Measurements from ENCODE around the gene DUSP28. TPM values are rescaled to one million over a fixed set of nuclear protein-coding genes. Genes with fewer than 3 reads are reported as not detected.

Gene DUSP28
- total and polyA plus RNA-seq, 2 of the 13 experiments (the other 11 are each of a cell fraction or from before 2014, with no cell fraction given): 5.2 to 8.6 TPM

- TF ChIP-seq SIN3A (IDR thresholded peaks at IDR 0.05; ENCODE audit: borderline replicate concordance, low read depth, low read length) (peak; percentile 67; the same call in 1 of the 2 replicates), SRF (IDR thresholded peaks at IDR 0.05; ENCODE audit: low read depth, low read length) (peak; percentile 64; the same call in 1 of the 2 replicates), RBFOX2 (IDR thresholded peaks at IDR 0.05; ENCODE audit: low read depth, low read length) (peak; percentile 98), ZNF496 (CRISPR knock-in tag; IDR thresholded peaks at IDR 0.05; ENCODE audit: insufficient replicate concordance) (no peak), AGO2 (optimal IDR thresholded peaks at IDR 0.05; ENCODE audit: low read depth, low read length) (peak; percentile 91), ZNF570 (CRISPR knock-in tag; IDR thresholded peaks at IDR 0.05; ENCODE audit: borderline replicate concordance) (no peak), ZNF709 (CRISPR knock-in tag; IDR thresholded peaks at IDR 0.05) (peak; percentile 92), SP1 (IDR thresholded peaks at IDR 0.05) (no peak), SP1 (CRISPR knock-in tag; IDR thresholded peaks at IDR 0.05) (peak; percentile 77), ZNF513 (CRISPR knock-in tag; conservative IDR thresholded peaks at IDR 0.05) (peak; percentile 99), FOXA3 (CRISPR knock-in tag; IDR thresholded peaks at IDR 0.05) (no peak; the same call in 1 of the 2 replicates), NONO (IDR thresholded peaks at IDR 0.05) (no peak), NONO (CRISPR knock-in tag; conservative IDR thresholded peaks at IDR 0.05) (peak; percentile 98), ZSCAN31 (CRISPR knock-in tag; IDR thresholded peaks at IDR 0.05; ENCODE audit: low read depth) (0 out of 2 replicates have a peak, but pooled peaks have one; percentile 73), ZNF839 (CRISPR knock-in tag; IDR thresholded peaks at IDR 0.05; ENCODE audit: borderline replicate concordance) (peak; percentile 57; the same call in 1 of the 2 replicates), ZNF83 (CRISPR knock-in tag; IDR thresholded peaks at IDR 0.05; ENCODE audit: borderline replicate concordance) (peak; percentile 85; the same call in 1 of the 2 replicates), SRSF9 (IDR thresholded peaks at IDR 0.05; ENCODE audit: borderline replicate concordance, insufficient read depth, low read depth, low read length, poor library complexity, severe bottlenecking) (no peak), AHR (CRISPR knock-in tag; IDR thresholded peaks at IDR 0.05) (peak; percentile 78; the same call in 1 of the 2 replicates), ZNF337 (CRISPR knock-in tag; IDR thresholded peaks at IDR 0.05; ENCODE audit: borderline replicate concordance, low read depth) (no peak)
These were observed 26.2 kb downstream of the DUSP28 start, which contains the start of gene CAPN10 (continued) for GRCh38 chr2:240586198-240586918.
